Hair follicle dermal papilla cell (primary cell): ENCODE data around the gene ZNF319. TPM values are rescaled to one million over a fixed set of nuclear protein-coding genes. Genes with fewer than 3 reads are reported as not detected.

ENCODE experiments used
- total RNA-seq: library from RNA; depleted of rRNA; stranded (reverse); fragments of >200 nt; gene quantifications from 2 replicates; pipeline ENCODE4 v1.2.3, GENCODE V29; 2012

Gene ZNF319
- total RNA-seq, result 4.9 and 8.3 TPM in 2 replicates

DNA sequence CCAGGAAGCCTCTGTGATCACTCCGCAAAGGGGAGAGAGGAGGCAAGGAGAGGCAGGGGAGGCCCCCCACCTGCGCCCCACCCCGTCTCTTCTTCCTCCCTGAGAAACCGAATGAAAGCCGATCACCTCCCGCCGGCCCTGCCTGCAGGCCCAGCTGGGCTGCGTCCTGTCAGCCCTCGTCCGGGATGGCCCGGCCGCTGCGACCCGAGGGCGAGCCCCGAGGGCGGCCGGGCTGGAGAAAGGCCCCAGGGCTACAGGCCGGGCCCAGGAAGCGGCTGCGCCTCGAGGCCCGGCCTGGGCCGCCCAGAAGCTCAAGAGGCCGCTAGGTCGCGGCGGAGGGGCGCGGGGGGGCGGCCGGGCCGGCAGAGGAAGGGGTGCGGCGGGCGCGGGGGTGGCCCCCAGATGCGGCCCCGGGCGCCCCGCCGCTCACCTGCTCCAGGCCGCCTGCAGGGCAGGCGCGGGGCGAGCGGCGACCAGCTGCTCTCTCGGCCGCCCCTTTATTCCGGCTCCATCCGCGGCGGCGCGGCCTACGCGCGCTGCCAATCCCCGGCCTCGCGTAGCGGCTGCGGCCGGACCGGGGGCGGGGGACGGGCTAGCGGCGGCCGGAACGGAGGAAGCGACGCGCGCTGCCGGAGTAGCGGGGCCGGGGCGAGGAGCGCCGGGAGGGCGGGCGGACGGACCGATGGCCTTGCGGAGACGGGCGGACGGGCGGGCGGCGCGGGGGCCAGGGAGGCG, at the start of gene ZNF319:
TSS of gene ZNF319 (minus strand) at position 702 of the 735 bp plus-strand sequence. CDS start 2,407 bp downstream, outside the sequence.

DNA sequence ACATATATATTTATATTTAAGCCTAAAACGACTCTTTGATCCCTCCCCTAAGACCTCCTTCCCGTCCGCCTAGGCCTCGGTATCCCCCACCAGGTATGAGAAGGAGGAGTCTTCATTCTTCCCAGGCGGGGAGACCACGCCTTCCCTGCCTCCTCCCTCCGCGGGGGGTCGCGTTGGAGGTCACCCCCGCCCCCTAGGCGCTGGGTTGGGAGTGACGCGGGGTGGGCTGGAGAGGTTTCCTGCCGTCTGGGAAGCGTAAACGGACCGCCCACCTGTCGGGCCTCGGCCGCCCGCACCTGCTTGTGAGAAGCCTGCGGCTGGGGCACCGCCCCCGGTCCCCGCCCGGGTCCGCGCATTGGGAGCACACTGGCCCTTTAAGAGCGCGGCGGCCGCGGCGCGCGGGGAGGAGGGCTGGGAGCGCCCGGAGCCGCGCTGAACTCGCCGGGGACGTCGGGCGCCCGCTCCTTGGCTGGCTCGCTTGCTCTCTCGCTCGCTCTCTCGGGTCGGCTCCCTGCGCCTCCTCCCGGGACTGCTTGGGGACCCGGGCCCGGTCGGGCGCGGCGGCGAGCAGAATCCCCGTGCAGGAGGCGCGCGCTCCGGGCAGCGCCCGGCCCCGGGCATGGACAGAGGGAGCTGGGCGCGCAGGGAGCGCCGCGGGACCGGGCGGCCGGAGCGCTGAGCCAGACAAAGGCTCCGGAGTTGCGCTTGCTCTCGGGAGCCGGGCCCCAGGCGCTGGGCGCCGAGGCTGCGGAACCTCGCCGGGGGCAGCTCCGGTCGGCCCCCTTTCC, 25.1 kb upstream of the ZNF319 start, which contains the start of gene MMP15:
TSS of gene MMP15 (plus strand) at position 404 of the 788 bp plus-strand sequence. CDS start 597 bp downstream, outside the sequence.

DNA sequence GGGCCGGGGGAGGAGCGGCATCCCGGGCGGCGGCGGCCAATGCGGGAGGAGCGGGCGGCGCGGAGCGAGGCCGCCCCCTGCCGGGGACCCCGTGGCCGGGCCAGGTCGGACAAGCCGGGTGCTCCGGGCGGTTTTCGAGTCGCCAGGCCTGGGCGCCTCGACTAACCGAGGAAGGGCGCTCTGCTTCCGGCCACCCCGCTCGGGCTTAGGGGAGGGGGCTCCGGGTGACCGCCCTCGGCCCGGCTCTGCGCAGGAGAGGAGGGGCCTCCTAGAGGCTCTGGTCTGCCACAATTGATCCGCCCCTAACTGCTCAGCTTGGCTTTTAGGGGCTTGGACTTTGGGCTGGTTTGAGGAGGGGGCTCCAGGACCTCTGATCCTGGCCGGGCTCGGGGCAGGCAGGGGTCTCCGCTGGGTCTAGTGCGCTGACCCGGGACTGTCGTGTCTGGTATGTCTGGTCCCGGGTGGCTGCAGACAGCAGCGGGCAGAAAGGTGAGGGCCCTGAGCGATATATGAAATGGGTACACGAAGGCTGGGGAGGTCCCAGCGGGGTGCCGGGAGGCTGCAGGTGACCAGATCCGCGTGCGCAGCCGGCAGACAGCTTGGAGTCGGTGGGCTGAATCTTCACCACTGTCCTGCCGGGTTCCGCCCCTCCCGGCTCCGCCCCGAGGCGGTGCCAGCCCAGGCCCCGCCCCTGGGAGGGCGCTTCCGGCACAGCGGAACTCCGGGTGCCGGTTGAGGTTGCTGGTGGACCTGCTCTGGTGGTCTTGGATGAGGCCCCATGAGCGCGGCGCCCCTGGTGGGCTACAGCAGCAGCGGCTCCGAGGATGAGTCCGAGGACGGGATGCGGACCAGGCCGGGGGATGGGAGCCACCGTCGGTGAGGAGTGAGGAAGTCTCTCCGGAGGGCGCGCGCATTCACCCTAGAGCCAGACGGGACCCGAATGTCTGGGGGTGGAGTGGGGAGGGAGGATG, 519 bp upstream of the ZNF319 start, which contains the start of gene USB1:
TSS of gene USB1 (plus strand) at position 702 of the 971 bp plus-strand sequence. CDS start at position 779, 77 bp downstream.

GRCh38 chr16:57970970-57971369, 29.5 kb downstream of the ZNF319 start, which contains the start of gene CNGB1:
Gene CNGB1, minus strand, starts transcription at chr16:57971128. Its CDS starts 3,842 bp downstream, at chr16:57967286.

Other genes starting within 250 kb of the ZNF319 start
- 52.3 and 55.0 TPM in 2 replicates for gene KIFC3, start 198.2 kb downstream of the ZNF319 start, total RNA-seq
- not detected in 2 replicates for gene CNGB1, start 29.5 kb downstream of the ZNF319 start, total RNA-seq
- 21.3 and 21.6 TPM in 2 replicates for gene USB1, start 735 bp upstream of the ZNF319 start, total RNA-seq
- 3.6 and 4.1 TPM in 2 replicates for gene MMP15, start 25.1 kb upstream of the ZNF319 start, total RNA-seq
- 25.6 and 36.1 TPM in 2 replicates for gene CFAP20, start 128.7 kb upstream of the ZNF319 start, total RNA-seq
- 23.3 and 25.6 TPM in 2 replicates for gene CSNK2A2, start 197.4 kb upstream of the ZNF319 start, total RNA-seq